Measurements from ENCODE around the gene TBC1D1. TPM values are rescaled to one million over a fixed set of nuclear protein-coding genes. Genes with fewer than 3 reads are reported as not detected.

The TBC1D1 gene
- total and polyA plus RNA-seq, 2 donors (not counting 3 experiments of a cell fraction or from before 2014, with no cell fraction given), result 63.5 to 116 TPM

DNA sequence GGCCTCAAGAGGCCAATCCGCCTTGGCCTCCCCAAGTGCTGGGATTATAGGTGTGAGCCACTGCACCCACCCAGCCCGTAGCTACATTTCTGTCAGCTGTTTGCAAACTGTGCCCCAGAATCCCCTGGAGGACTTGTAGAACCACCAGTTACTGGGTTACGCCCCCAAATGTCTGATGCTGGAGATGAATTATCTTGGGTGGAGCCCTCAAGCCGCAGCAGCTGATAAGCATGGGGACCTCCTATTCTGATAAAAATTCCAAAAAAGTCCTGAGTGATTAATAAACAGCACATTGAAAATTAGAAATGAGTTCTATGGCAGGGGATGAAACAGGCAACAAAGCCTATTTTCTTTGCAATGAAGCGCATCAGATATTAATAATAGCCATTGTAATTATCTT, 174.3 kb downstream of the TBC1D1 start:
- no peak overlapping the region for H3K9ac ChIP-seq (replicated peaks; ENCODE audit: extremely low read depth, insufficient read depth, low read length)
- ChIA-PET CTCF (interaction anchor here (1.1 to 2.3 kb wide), 2 partner anchors 115 to 622 kb away, joined by 3 to 8 read pairs; no protein-coding TSS in a partner anchor), POLR2A (no interaction called here)
- DNase-seq (ENCODE audit: low read depth, low spot score) (no peak), FAIRE-seq (no peak)
- no TSS peak for BruUV-seq (replicated peaks)
- no peak for TF ChIP-seq POLR2A (IDR thresholded peaks at IDR 0.05; ENCODE audit: low read depth, low read length)
- no peak for TF ChIP-seq FOS (IDR thresholded peaks at IDR 0.05; ENCODE audit: borderline replicate concordance, insufficient read depth, low read length)
- TF ChIP-seq, protein P1, sequence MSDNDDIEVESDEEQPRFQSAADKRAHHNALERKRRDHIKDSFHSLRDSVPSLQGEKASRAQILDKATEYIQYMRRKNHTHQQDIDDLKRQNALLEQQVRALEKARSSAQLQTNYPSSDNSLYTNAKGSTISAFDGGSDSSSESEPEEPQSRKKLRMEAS (IDR thresholded peaks at IDR 0.05; ENCODE audit: insufficient read depth, insufficient read length), result no peak
- no peaks in the 10 kb centered on the region for H3K27me3 ChIP-seq (ENCODE audit: control insufficient read depth in 2 of 2, insufficient read depth in 2 of 2, low read length in 2 of 2)
- peaks cover 13% of the 10 kb centered on the region for H3K4me1 ChIP-seq (ENCODE audit: control insufficient read depth, extremely low read depth, insufficient read depth, low read length)
- peaks cover 0 to 2% of the 10 kb centered on the region in 2 experiments for H3K36me3 ChIP-seq (ENCODE audit: control insufficient read depth in 2 of 2, extremely low read depth in 1 of 2, insufficient read depth in 2 of 2, low read length in 2 of 2)
- H3K79me2 ChIP-seq (ENCODE audit: control insufficient read depth, insufficient read depth, low read length), result no peaks in the 10 kb centered on the region
- H3K9me3 ChIP-seq (replicated peaks; ENCODE audit: control insufficient read depth, insufficient read depth, low read length), result no peaks in the 10 kb centered on the region
- no peak overlapping the region for H2AFZ ChIP-seq (ENCODE audit: low read depth, low read length)
- no peaks in the 10 kb centered on the region for H3K9me1 ChIP-seq (replicated peaks; ENCODE audit: control insufficient read depth, extremely low read depth, insufficient read depth, low read length)
- no peak overlapping the region for H3K4me3 ChIP-seq (replicated peaks in 1 of 3; ENCODE audit: insufficient read depth in 1 of 3, low read depth in 1 of 3, low read length in 3 of 3)
- intact Hi-C loops (cut with micrococcal nuclease) (no loop called here), dilution Hi-C loops (cut with MboI; ENCODE audit: extremely low pct_ligation_motif_present, low sequenced_read_pairs) (no loop called here)
- no peak overlapping the region for H3K27ac ChIP-seq (ENCODE audit: insufficient read depth, low read depth, low read length)
- H4K20me1 ChIP-seq (replicated peaks; ENCODE audit: control insufficient read depth, extremely low read depth, insufficient read depth, low read length), result no peaks in the 10 kb centered on the region
- H3K4me2 ChIP-seq (ENCODE audit: insufficient read depth, low read length), result no peak overlapping the region

DNA sequence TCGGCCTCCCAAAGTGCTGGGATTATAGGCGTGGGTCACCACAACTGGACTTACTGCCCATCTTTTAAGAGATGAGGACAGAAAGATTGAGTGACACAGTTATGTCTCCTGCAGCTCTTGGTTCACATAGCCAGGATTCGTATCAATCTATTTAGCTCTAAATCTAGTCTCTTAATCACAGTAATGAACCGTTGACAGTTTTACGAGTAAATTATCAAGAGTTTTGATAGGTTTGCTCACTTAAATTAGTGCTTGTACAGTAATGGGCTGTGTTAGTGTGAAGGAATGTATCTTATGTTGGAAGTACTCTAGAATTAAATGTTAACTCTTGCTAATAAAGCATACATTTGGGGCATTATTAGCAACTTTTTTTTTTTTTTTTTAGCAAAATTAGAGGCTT, 175.0 kb downstream of the TBC1D1 start:
- Histone ChIP-seq H3K79me2 (ENCODE audit: control insufficient read depth, insufficient read depth, low read length) (no peaks in the 10 kb centered on the region), H4K20me1 (replicated peaks; ENCODE audit: control insufficient read depth, extremely low read depth, insufficient read depth, low read length) (no peaks in the 10 kb centered on the region), H3K27me3 (ENCODE audit: control insufficient read depth in 2 of 2, insufficient read depth in 2 of 2, low read length in 2 of 2) (no peaks in the 10 kb centered on the region), H3K9me3 (replicated peaks; ENCODE audit: control insufficient read depth, insufficient read depth, low read length) (no peaks in the 10 kb centered on the region), H3K9me1 (replicated peaks; ENCODE audit: control insufficient read depth, extremely low read depth, insufficient read depth, low read length) (no peaks in the 10 kb centered on the region), H2AFZ (ENCODE audit: low read depth, low read length) (no peak overlapping the region), H3K36me3 (ENCODE audit: control insufficient read depth in 2 of 2, extremely low read depth in 1 of 2, insufficient read depth in 2 of 2, low read length in 2 of 2) (no peaks in the 10 kb centered on the region), H3K4me2 (ENCODE audit: insufficient read depth, low read length) (no peak overlapping the region), H3K27ac (ENCODE audit: insufficient read depth, low read depth, low read length) (no peak overlapping the region), H3K4me3 (replicated peaks in 1 of 3; ENCODE audit: insufficient read depth in 1 of 3, low read depth in 1 of 3, low read length in 3 of 3) (no peak overlapping the region), H3K4me1 (ENCODE audit: control insufficient read depth, extremely low read depth, insufficient read depth, low read length) (peaks cover 13% of the 10 kb centered on the region), H3K9ac (replicated peaks; ENCODE audit: extremely low read depth, insufficient read depth, low read length) (no peak overlapping the region)
- DNase-seq (ENCODE audit: low read depth, low spot score) (no peak), FAIRE-seq (no peak)
- TF ChIP-seq EZH2 (IDR thresholded peaks at IDR 0.05; ENCODE audit: borderline replicate concordance, low read depth, low read length, severe bottlenecking) (no peak), GATA2 (IDR thresholded peaks at IDR 0.05; ENCODE audit: insufficient read depth, insufficient read length, low read depth, low read length) (no peak), MYC (IDR thresholded peaks at IDR 0.05; ENCODE audit: low read depth, low read length) (no peak), POLR2A (IDR thresholded peaks at IDR 0.05; ENCODE audit: low read depth, low read length) (no peak), FOS (IDR thresholded peaks at IDR 0.05; ENCODE audit: borderline replicate concordance, insufficient read depth, low read length) (no peak), JUN (IDR thresholded peaks at IDR 0.05; ENCODE audit: borderline replicate concordance, insufficient read depth, insufficient read length, low read depth) (no peak), POLR2AphosphoS5 (IDR thresholded peaks at IDR 0.05; ENCODE audit: insufficient read depth, low read depth, low read length) (no peak)
- TF ChIP-seq, protein P2, sequence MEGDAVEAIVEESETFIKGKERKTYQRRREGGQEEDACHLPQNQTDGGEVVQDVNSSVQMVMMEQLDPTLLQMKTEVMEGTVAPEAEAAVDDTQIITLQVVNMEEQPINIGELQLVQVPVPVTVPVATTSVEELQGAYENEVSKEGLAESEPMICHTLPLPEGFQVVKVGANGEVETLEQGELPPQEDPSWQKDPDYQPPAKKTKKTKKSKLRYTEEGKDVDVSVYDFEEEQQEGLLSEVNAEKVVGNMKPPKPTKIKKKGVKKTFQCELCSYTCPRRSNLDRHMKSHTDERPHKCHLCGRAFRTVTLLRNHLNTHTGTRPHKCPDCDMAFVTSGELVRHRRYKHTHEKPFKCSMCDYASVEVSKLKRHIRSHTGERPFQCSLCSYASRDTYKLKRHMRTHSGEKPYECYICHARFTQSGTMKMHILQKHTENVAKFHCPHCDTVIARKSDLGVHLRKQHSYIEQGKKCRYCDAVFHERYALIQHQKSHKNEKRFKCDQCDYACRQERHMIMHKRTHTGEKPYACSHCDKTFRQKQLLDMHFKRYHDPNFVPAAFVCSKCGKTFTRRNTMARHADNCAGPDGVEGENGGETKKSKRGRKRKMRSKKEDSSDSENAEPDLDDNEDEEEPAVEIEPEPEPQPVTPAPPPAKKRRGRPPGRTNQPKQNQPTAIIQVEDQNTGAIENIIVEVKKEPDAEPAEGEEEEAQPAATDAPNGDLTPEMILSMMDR (IDR thresholded peaks at IDR 0.05; ENCODE audit: extremely low read depth in 1 of 2, insufficient read depth in 1 of 2, low read depth in 1 of 2, low read length in 2 of 2), result no peak
- TF ChIP-seq, protein P1 (IDR thresholded peaks at IDR 0.05; ENCODE audit: insufficient read depth, insufficient read length), result no peak
- no TSS peak for BruUV-seq (replicated peaks)
- ChIA-PET POLR2A (no interaction called here), CTCF (interaction anchor here (2.3 kb wide), 1 partner anchor 114 kb away, joined by 8 read pairs; no protein-coding TSS in a partner anchor)
- dilution Hi-C loops (cut with MboI; ENCODE audit: extremely low pct_ligation_motif_present, low sequenced_read_pairs) (no loop called here), intact Hi-C loops (cut with micrococcal nuclease) (no loop called here)

All from endothelial cell of umbilical vein (primary cell).